HK-2 (cell line): ENCODE measurements around the gene RBFOX2.

Experiments used
- DNase-seq: peaks from one replicate; pipeline ENCODE4 v3.0.0-alpha.2; 2018; ENCODE audit not compliant: unreplicated experiment

Gene RBFOX2

DNA sequence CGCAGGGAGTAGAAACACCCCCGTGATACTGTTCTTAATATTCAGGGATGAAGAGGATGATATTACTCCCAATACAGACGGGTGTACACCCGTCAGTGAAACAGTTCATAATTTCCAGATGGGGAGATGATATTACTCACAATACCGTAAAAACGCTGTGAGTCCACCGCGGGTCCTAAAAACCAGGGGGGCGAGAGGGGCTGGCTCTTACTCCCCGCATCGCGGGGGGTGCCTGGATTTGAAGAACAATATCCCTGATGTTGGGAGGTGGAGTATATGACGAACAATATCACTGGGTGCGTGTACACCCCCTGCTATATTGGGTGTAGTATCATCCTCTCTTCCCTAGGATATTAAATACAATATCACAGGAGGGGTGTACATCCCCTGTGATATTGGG is 331.5 kb downstream of the RBFOX2 start:
- no peak for DNase-seq

- DNase-seq: no peak
These were observed 333.4 kb downstream of the RBFOX2 start for GRCh38 chr22:35695202-35695601.

GRCh38 chr22:35690001-35690400 is 338.6 kb downstream of the RBFOX2 start:
- DNase-seq: no peak

GRCh38 chr22:35688913-35689675 is 339.5 kb downstream of the RBFOX2 start:
- DNase-seq: no peak
